Hepatocyte (in vitro differentiated cells): ENCODE results near the gene PADI3. TPM values are rescaled to one million over a fixed set of nuclear protein-coding genes. Genes with fewer than 3 reads are reported as not detected.

ENCODE experiments used
- DNase-seq: peaks from one replicate; pipeline ENCODE4 v3.0.0-alpha.2; 2016; ENCODE audit warnings: low spot score
- H2AFZ ChIP-seq: fragments of 200-600 bp; sonication (generic); 2 replicates; pipeline ENCODE4 v1.6.0; 2016; ENCODE audit warnings: antibody characterized with exemption, mild to moderate bottlenecking
- H3K27ac ChIP-seq: fragments of 200-600 bp; sonication (generic); 2 replicates; pipeline ENCODE4 v1.5.1; 2016; ENCODE audit warnings: mild to moderate bottlenecking
- H3K27me3 ChIP-seq: fragments of 200-600 bp; sonication (generic); 2 replicates; pipeline ENCODE4 v1.6.1; 2016
- H3K36me3 ChIP-seq: fragments of 200-600 bp; sonication (generic); replicated peaks from 2 replicates; pipeline ENCODE4 v1.5.1; 2016; ENCODE audit warnings: low read depth; ENCODE audit not compliant: insufficient read depth
- H3K4me1 ChIP-seq: fragments of 200-600 bp; sonication (generic); 2 replicates; pipeline ENCODE4 v1.5.1; 2016; ENCODE audit warnings: mild to moderate bottlenecking, moderate library complexity; ENCODE audit not compliant: insufficient read depth
- H3K4me2 ChIP-seq: fragments of 200-600 bp; sonication (generic); 2 replicates; pipeline ENCODE4 v1.6.0; 2016
- H3K4me3 ChIP-seq: fragments of 200-600 bp; sonication (generic); 2 replicates; pipeline ENCODE4 v1.5.1; 2016; ENCODE audit warnings: mild to moderate bottlenecking
- H3K79me2 ChIP-seq: fragments of 200-600 bp; sonication (generic); 2 replicates; pipeline ENCODE4 v1.6.0; 2017; ENCODE audit warnings: mild to moderate bottlenecking
- H3K9me2 ChIP-seq: fragments of 200-600 bp; sonication (generic); replicated peaks from 2 replicates; pipeline ENCODE4 v1.6.0; 2017; ENCODE audit warnings: mild to moderate bottlenecking; ENCODE audit not compliant: insufficient read depth
- H3K9me3 ChIP-seq: fragments of 200-600 bp; sonication (generic); 2 replicates; pipeline ENCODE4 v1.5.1; 2016; ENCODE audit warnings: low read depth, mild to moderate bottlenecking
- H4K20me1 ChIP-seq: fragments of 200-600 bp; sonication (generic); 2 replicates; pipeline ENCODE4 v1.6.0; 2016; ENCODE audit warnings: mild to moderate bottlenecking; ENCODE audit not compliant: insufficient read depth, poor library complexity, severe bottlenecking
- CTCF ChIP-seq: fragments of 200-600 bp; sonication (generic); IDR thresholded peaks from 2 replicates; pipeline ENCODE4 v1.5.1; 2016; ENCODE audit warnings: antibody characterized with exemption, mild to moderate bottlenecking; ENCODE audit not compliant: poor library complexity
- EZH2 ChIP-seq: fragments of 200-600 bp; sonication (generic); IDR thresholded peaks from 2 replicates; pipeline ENCODE4 v1.6.1; 2016; ENCODE audit warnings: antibody characterized with exemption, mild to moderate bottlenecking, borderline replicate concordance
- EZH2phosphoT487 ChIP-seq: fragments of 200-600 bp; sonication (generic); IDR thresholded peaks from one replicate; pipeline ENCODE4 v1.6.1; 2018; ENCODE audit warnings: antibody characterized with exemption, mild to moderate bottlenecking, low read depth, moderate library complexity; ENCODE audit not compliant: unreplicated experiment, severe bottlenecking
- WGBS: methylation state at CpG from one replicate; pipeline ENCODE4 v1.1.6; 2016; ENCODE audit warnings: low lambda C conversion rate; ENCODE audit errors: missing lambda C conversion rate; 5-methylcytosine and 5-hydroxymethylcytosine counted together
- polyA plus RNA-seq: library from polyadenylated mRNA; unstranded; fragments of >200 nt; fragmentation: Nextera tagmentation; extraction: Ambion mirVana; gene quantifications from 2 replicates; pipeline ENCODE4 v1.2.1, GENCODE V29; 2016
- total RNA-seq: library from RNA; depleted of rRNA; stranded (reverse); fragments of >200 nt; gene quantifications from 2 replicates; pipeline ENCODE4 v1.2.3, GENCODE V29; 2014

The PADI3 gene
- total and polyA plus RNA-seq, 2 experiments from 2014 or later = not detected

- Histone ChIP-seq H3K4me3 (no peak overlapping the region), H3K27ac (no peak overlapping the region), H4K20me1 (no peaks in the 10 kb centered on the region), H3K79me2 (no peaks in the 10 kb centered on the region), H3K36me3 (no peaks in the 10 kb centered on the region), H3K4me2 (no peak overlapping the region), H3K27me3 (no peaks in the 10 kb centered on the region), H3K9me3 (no peaks in the 10 kb centered on the region), H3K4me1 (no peaks in the 10 kb centered on the region), H2AFZ (no peak overlapping the region), H3K9me2 (no peaks in the 10 kb centered on the region)
- no peak for TF ChIP-seq CTCF
- no peak for TF ChIP-seq EZH2phosphoT487
- no peak for TF ChIP-seq EZH2
- DNase-seq = no peak
- WGBS = 66% methylated on average over 7 of the region's 7 CpGs
Measured at GRCh38 chr1:17310068-17310640, 61.3 kb downstream of the PADI3 start.

DNA sequence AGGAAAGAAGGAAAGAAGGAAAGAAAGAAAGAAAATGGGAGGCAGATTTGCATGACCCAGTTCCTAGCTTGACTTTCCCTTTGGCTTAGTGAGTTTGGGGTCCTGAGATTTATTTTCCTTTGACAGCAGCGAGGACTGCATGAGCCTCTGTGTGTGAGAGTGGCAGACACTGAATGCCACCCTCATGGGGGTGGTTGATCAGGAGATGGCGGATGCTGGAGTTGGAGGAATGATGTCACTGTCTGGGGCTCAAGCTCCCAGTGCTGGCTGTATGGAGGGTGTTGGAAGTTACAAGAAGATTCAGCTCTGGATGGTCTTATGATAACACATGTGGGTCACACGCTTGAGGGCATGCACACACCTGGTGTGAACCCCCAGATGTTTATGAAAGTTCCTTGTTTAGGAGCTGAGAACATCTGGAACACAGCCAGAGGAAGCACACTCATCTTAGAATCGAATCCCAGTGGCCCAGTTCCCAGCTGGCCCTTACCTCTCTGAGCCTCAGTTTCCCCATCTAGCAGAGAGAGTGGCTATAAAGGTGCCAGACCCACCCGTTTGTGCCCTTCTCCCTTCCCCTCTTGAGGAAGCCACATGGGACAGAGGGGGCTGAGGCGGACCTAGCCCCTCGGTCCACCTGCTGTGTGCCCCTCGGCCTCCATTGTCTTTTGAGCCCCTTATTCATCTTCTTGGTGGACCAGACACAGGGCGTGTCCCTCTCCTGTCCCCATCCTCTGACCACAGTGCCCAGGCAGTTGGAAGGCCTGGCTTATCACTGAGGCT lies 64.8 kb downstream of the PADI3 start:
- no peaks in the 10 kb centered on the region for H3K4me1 ChIP-seq
- 86% methylated on average over 9 of the region's 9 CpGs for WGBS
- H3K4me3 ChIP-seq = no peak overlapping the region
- H3K27ac ChIP-seq = no peak overlapping the region
- no peaks in the 10 kb centered on the region for H3K27me3 ChIP-seq
- H4K20me1 ChIP-seq = no peaks in the 10 kb centered on the region
- no peaks in the 10 kb centered on the region for H3K9me3 ChIP-seq
- TF ChIP-seq EZH2phosphoT487 = no peak
- no peak for TF ChIP-seq CTCF
- TF ChIP-seq EZH2 = no peak
- H3K36me3 ChIP-seq = no peaks in the 10 kb centered on the region
- H3K79me2 ChIP-seq = no peaks in the 10 kb centered on the region
- H2AFZ ChIP-seq = no peak overlapping the region
- DNase-seq = no peak
- H3K9me2 ChIP-seq = no peaks in the 10 kb centered on the region
- H3K4me2 ChIP-seq = no peak overlapping the region

DNA sequence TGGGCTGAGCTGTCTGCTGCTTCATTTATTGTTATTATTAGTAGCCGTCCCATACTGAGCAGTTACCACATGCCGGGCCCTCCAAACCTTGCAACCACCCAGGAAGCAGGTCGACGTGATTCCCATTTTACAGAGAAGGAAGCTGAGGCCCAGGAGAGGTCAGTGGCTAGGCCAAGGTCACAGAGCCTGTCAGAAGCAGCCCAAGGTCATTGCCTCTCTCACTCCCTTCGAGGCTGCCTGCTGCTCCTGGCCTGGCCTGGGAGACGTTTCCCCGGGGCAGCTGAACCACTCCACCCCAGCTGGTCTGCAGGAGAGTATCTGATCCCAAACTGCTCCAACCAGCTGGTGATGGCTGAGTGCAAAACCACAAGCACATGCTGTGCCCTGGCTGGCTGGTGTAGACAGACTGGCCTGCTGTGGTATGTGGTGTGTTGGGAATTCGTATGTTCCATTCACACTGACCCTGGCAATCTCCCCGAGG lies 65.6 kb downstream of the PADI3 start:
- no peaks in the 10 kb centered on the region for H3K27me3 ChIP-seq
- H3K4me3 ChIP-seq = no peak overlapping the region
- no peaks in the 10 kb centered on the region for H3K9me3 ChIP-seq
- H3K36me3 ChIP-seq = no peaks in the 10 kb centered on the region
- no peak overlapping the region for H2AFZ ChIP-seq
- no peak overlapping the region for H3K4me2 ChIP-seq
- no peak overlapping the region for H3K27ac ChIP-seq
- H3K4me1 ChIP-seq = no peaks in the 10 kb centered on the region
- no peaks in the 10 kb centered on the region for H3K9me2 ChIP-seq
- WGBS = 66% methylated on average over 9 of the region's 9 CpGs
- H3K79me2 ChIP-seq = no peaks in the 10 kb centered on the region
- H4K20me1 ChIP-seq = no peaks in the 10 kb centered on the region
- TF ChIP-seq EZH2phosphoT487 (no peak), EZH2 (no peak), CTCF (no peak)
- DNase-seq = no peak
